Pons (tissue), 1 donor: ENCODE results near the gene IKZF3.
"Not testable (repeated sequence)": the region's sequence is repeated elsewhere in the genome, so short reads cannot be mapped to it uniquely, and the experiment has no call there.

Experiments used
- DNase-seq: peaks from one replicate; pipeline ENCODE4 v3.0.0-alpha.2; 2016; ENCODE audit warnings: low spot score

Gene IKZF3

DNA sequence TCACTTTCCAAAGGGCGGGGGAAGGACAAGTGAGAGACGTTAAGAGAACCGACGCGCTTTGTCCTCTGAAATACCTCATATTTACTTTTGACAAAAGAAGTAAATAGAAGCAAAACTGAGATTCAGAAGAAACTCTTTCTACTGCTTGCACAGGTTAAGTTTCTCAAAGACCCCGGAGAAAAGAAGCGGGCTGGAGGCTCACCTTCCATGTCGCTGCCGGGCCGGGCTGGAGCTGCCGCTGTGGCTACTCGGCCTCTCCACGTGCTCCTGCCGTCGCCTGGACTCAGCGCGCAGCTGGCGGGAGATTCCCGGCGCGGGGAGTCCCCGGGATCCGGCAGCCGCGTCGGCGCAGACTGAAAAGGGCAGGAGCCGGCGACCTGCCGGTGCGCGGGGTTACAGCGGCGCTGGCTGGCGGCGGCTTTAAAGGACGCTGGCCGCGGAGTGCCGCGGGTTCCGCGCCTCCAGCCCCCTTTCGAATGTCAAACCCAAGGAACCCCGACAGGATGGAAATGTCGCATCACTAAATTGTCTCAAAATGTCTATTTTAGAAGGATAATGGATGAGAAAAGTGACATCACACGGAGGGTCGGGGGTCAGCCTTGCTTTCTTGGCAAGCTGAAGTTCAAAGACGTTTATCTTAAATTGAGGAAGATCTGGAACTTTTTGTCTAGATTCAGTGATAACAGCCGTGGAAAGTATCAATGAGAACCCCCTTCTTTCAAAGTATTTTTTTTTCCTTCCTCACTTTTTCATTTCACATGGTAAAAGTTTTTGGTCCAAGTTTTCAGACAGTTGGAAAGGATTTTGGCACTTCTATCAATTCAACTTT is at the start of gene IKZF3:
TSS of gene IKZF3 (minus strand) at position 395 of the 829 bp plus-strand sequence. CDS start at position 209, 186 bp downstream.
- no peak for DNase-seq

DNA sequence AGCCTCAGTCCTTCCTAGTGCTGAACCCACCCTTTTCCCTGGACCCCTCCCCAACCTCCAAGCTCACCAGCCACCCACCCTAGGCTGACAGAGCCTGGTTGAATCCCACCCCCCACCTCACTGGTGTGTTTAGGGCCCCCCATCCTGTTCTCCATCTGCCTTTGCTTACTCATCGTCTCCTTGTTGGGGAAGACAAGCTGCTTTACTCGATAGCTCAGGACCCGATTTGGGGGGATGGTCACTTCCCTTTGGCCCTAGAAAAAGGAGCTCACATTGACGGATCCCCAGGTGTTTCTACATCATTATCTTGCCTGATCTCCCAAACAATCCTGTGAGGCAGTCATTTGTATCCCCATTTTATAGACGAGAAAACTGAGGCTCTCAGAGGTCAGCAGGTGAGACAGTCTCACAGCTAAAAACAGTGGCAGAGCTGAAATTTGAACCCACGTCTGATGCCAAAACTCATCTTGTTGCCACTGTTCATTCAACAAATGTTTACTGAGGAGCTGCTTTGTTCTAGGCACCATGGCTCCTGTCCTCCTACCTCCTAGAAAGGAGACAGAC is 44.8 kb upstream of the IKZF3 start:
- no peak for DNase-seq

DNA sequence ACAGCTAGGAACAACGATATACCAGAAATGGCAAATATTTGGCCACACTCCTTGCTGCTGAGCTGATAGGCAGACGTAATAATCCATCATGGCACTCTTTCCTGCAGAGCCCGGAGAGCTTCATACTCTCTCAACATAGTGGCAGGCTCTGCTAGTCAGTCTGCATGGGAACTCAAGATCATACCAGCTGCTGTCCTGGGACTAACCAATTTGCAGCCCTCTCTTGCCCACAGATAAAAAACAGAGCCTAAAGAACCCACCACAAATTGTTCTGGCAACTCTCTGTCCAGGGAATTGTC is 40.8 kb upstream of the IKZF3 start:
- DNase-seq: no peak

DNA sequence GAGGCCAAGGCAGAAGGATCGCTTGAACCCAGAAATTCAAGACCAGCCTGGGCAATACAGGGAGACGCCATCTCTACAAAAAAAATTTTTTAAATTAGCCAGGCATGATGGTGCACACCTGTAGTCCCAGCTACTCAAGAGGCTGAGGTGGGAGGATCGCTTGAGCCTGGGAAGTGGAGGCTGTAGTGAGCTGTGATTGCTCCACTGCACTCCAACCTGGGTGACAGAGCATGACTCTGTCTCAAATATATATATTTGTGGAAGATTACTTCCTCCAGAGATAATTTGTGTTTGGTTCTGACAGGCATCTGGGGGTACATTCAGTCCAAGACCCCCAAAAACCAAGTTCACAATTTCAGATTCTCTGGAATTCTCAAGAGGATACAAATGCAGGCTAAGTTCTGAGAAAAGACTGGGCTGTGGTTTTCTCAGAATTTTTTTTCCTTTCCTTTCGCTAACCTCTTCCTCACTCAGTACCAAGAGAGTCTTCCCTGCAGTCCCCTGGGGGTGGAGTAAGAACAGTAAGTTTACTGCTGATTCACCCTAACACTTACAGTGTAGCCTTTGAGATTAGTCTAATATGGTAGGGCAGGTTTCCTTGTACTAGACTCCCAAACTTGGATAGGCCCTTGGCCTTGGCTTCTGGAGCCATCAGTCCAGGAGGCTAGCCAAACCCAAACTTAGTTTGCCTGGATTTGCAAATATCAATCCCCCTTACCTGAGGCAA is 39.2 kb upstream of the IKZF3 start:
- no peak for DNase-seq

DNA sequence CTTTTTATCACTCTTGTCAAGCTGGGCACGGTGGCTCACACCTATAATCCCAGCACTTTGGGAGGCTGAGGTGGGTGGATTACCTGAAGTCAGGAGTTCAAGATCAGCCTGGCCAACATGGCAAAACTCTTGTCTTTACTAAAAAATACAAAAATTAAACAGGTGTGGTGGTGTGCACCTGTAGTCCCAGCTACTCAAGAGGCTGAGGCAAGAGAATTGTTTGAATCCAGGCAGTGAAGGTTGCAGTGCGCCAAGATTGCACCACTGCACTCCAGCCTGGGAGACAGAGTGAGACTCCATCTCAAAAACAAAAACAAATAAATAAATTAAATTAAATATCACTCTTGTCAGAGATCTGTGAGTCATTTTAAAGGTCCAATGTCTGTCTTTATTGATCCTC is 37.9 kb upstream of the IKZF3 start:
- DNase-seq: not testable (repeated sequence)

DNA sequence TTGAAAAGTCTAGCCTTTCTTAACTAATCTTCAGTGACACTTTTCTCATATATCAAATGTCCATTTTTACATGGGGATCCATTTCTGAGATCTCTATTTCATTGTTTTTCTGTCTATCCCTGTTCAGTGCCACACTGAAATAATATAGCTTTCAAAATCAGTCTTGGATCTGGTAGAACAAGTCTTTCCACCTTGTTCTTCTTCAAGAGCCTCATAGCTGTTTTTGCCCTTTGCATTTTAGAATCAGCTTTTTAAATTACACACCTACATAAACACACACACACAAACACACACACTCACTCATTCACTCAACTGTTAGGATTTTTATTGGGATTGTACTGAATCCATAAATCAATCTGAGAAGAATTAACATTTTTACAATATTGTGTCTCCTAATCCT is 35.1 kb upstream of the IKZF3 start:
- DNase-seq: no peak

DNA sequence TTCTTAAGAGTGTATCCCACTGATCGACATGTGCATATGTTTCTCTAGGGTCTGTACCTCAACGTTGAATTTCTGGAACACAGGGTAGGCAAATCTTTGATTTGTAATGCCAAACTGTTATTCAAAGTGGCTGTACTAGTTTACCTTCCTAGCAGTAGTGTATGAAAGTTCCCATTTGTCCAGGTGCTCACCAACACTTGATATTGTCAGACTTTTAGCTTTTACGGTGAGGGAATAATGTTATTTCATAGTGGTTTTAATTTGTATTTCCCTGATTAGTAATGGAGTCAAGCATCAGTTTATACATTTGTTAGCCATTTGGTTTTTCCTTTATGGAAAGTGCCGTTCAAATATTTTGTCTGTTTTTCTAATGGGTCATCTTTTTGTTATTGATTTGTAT is 34.0 kb upstream of the IKZF3 start:
- DNase-seq: no peak

DNA sequence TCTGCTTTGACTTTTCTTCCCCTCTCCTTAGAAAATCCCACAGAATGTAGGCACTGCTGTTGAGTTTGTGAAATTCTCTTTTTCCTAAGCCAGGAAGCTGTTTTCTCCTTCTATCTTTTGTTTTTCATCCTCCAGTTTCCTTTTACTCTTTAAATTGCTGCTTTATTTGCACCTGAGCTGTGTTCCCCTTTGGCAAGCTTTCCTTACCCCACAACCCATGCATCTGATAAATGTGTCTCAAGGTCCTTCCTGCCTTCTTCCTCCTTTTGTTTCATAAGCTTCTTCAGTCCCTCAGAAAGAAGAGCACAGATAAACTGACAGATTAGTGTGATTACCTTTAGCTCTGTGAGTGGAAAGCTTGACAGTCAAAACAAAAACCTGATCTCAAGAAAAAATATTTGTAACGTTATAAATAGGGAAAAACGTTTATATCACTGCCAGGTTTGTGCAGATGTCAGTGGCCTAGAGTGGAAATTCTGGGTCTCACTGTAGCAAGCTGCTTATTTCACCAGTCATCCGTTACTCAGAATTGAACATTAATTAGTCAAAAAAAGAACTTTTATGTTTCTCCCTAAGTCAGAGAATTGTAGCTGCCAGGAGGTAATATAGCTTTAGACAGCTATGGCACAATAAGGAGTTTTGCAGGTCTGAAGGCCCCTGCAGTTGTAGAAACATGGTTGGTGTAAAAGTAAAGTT is 30.7 kb upstream of the IKZF3 start:
- DNase-seq: no peak

DNA sequence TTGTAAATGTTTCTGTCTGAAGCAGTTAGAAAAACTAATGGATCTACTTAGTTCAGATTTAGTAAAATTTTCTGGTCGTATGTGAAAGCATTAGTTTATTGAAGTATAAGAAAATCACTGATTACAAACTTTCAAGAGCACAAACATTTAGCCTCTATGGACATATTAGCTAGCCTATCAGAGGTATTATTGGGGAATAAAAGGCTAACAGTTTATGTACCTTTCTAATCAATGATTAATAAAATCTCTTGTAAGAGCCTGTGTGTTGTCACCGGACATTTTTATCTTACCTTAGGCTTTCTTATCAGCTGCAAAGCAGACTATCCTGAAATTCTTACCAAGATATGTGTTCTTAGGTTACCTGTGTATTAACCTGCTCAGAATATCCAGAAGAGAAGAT is 25.1 kb upstream of the IKZF3 start:
- DNase-seq: no peak

DNA sequence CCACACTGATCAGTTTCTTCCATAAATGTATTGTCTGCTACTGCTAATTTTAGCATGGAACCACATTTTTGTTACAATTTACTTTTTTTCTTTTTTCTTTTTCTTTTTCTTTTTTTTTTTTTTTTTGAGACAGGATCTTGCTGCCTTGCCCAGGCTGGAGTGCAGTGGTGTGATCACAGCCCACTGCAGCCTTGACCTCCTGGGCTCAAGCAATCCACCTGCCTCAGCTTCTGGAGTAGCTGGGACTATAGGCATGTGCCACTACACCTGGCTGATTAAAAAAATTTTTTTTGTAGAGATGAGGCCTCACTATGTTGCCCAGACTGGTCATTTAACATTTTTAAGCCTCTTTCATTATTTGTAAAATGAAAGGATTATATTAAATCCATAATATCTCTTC is 23.0 kb upstream of the IKZF3 start:
- no peak for DNase-seq

DNA sequence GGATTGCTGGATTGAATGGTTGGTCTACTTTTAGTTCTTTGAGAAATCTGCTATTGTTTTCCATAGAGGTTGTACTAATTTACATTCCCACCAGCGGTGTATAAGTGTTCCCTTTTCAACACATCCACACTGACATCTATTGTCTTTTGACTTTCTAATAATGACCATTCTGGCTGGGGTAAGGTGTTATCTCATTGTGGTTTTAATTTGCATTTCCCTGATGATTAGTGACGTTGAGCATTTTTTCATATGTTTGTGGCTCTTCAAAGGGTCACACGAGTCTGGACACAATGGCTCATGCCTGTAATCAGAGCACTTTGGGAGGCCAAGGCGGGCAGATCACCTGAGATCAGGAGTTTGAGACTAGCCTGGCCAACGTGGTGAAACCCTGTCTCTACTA is 22.0 kb upstream of the IKZF3 start:
- not testable (repeated sequence) for DNase-seq

DNA sequence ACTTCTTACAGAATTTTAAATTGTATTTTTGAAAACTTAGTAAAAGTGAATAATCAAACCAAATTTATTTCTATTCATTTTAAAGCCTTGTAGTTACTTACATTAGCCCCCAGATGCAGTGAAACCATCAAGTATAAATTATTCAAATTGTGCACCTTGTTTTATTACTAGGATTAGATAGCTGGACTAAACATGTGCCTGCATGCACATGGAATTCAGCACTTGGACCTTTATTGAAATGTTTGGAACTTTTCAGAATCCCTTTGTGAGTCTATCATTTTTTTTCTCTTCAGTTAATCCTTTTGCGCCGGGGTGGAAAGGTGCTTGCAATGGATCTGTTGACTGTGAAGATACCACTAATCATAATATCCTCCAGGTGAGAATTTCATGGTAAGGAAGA is 8.6 kb upstream of the IKZF3 start:
- no peak for DNase-seq

DNA sequence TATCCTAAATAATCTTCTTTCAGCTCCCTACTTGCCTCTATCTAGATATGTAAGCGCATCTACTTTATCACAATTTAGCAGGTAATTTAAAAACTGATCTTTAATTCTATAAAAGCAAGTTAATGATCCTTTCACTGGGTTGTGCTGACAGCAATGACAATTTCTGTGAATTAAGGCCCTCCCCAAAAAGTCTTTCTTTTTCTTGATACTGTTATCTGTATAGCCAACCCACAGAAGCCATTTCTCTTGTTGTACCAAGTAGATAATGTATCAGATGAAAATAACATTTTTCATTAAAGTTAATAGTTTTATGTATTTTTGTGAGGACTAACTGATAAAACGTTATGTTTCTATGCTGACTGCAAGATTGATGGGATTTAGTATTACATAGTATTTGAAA is 7.7 kb upstream of the IKZF3 start:
- DNase-seq: no peak

DNA sequence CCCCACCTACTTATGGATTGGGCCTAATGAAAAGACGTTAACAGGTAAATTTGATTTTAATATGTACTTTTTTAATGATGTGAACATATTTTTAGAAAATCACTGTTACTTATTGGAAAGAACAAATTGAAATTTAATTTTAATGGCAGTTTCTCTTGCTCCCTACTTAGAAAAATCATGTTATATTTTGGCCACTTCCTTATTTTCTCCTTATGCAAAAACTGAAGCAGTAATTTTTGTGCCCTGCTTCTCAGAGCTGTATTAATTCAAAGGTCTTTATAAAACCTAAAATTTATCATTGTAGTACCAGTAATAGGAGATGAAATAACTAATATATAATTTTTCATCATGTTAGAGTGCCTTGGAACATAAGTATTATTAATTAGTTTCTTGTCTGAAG is 6.7 kb upstream of the IKZF3 start:
- DNase-seq: no peak

DNA sequence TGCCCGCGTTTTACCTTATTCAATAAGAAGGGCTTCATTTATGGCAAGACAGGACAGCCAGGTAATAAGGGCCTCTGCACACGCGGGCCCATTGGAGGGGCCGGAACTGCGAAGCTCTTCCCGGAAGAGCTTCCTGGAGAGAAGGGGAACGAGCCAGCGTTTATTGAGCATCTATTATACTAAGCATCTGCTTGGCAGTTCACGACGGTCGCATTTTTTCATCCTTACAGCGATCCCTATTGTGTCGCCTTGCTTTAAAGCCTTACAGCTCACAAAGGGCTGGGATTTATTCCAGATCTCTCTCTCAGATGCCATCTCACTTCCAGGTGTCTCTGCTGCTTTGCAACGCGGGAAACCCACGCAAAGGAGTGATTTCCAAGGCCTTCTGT is 4.4 kb upstream of the IKZF3 start:
- DNase-seq: no peak

DNA sequence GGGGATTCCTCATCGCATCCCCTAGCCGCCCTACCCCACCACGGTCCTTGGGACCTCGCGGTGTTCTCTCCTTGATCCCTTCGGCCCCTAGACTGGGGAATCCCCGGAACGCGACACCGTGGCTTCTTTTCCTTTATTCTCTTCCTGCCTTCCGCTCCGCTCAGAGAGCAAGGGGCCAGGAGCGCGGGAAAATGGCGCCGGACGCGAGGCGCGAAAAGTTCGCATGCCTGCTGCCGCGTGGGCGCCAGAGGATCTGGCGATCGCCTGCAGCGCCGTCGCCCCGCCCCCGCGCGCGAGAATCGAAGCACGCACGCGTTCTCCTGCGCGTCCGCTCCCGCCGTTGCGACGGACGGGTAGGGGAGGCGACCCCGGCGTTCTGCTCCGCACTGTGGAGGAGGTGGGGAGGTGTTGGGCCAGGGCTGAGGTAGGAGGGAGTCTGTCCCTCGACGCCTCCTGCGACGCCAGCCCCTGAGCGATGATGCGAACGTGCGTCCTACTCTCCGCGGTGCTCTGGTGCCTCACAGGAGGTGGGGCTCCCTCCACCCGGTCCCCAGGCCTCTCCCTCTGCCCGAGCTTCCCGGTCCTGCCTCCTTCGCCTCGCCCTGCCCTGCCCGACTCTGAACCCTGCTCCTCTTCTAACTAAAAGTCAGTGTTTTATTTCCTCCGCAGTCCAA is 3.9 kb upstream of the IKZF3 start, which contains the start of gene ZPBP2:
TSS of gene ZPBP2 (plus strand) at position 323 of the 674 bp plus-strand sequence. CDS start at position 476, 153 bp downstream.
- DNase-seq: no peak

DNA sequence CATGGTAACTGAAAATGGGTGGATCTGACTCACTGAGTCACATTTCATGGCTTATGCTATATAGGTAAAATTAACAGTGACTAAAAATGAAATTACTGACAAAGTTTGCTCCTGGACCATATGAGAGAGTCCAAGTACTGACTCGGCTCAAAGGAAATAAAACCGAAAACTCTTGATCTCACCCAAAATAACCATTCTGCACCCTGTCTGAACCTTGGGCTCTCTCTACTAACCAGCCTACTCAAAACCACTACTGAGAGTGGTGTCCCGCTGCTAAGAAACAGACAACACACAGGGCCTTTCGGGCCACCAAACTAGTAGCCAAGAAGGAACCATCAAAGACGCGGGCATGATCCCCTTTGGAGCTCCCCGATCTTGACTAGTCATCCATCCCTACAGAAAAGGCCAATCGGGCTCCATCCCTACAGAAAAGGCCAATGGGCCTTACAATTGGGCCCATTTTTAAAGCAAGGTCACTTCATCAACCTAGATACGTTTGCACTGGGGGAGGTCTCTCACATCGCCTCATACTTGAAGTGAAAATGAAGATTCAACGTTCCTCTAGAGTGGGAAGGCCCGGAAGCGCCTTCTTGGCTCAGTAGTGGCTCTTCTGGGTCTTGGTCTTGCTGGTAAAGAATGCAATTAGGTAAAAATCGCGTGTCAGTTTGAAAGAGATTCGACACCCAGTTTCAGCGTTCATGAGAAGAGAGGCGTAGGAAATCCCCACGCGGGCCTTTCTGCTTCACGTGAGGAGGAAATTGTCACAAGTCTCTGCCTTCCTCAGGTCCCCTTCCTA is 3.2 kb upstream of the IKZF3 start:
- no peak for DNase-seq

DNA sequence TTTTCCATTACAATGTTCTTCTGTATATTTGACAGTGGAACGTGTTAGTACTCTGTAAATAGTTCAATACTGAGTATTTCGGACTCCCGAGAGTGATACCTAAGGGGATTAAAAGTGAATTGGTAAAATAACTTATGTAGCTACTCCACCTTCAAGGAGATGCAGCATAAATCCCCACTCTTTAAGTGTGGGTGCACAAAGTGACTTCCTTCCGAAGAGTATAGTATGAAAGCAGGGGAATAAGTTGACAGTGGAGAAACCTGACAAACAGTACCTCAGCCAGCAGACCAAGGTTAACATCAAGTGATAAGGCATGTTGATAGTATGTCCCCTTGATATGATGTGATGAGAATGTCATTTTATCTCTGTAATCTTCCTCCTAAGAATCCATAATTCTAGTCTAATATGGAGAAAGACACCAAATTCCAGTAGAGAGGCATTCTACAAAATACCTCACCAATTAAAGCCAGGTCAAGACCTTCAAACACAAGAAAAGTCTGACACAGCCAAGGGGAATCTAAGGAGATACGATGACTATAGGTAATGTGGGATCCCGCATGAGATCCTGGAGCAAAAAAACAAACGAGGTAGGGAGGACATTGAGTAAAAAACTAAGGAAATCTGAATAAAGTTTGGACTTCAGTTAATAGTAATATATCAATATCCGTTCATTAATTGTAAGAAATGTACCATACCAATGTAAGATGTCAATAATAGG is 2.1 kb upstream of the IKZF3 start:
- DNase-seq: no peak

DNA sequence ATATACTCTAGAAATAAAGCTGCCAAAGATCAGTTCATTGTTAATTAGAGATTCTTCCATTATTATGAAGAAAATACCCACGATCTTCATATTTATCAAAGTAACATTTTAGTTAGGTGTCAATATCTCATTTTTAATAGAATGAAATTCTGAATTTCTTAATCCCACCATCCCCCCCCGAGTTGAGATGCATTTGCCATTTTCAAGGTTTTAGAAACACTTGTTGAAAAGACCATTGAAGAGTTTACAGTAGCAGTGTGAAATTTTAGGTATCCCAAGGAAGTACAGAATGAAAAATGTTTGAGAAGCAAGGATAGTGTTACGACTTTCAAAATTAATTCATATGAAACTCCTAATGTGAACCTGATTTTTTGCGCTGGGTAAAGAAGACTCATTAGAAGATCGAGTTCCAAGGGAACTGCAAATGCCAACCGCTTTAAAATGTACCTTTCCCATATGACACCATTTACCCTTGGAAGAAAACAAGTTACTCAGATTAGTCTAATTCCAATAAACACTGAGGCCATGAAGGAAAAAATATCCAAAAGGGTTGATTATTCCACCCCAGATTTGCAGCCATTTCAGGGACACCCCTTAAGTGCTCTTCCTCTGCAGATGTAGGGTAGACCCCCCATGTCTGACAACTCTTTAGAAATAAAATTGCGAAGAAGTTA is 731 bp downstream of the IKZF3 start:
- no peak for DNase-seq

DNA sequence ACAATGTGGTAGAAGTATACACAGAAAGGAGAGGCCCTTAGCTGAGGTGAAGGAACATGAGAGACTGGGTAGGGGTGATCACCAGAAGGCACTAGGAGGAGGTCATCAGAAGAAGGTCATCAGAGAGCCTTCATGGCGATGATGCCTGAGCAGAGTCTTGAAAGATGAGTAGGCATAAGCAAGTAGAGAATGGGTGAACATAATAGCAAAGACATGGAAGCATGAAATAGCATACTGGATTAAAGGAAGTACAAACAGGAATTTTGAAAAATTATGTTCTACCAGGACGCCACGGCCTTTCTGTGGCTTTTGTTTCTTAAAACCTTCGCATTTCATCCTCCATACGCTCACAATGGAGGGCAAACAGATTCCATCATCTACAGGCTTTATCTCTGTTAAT is 2.9 kb downstream of the IKZF3 start:
- no peak for DNase-seq
